Epidermal melanocyte (primary cell): ENCODE measurements around the gene CHPF.

Source experiments
- DNase-seq: peaks from one replicate; pipeline ENCODE4 v3.0.0; 2011; ENCODE audit warnings: low spot score; ENCODE audit not compliant: insufficient read length

The CHPF gene

GRCh38 chr2:219569041-219569440, 25.4 kb upstream of the CHPF start:
- DNase-seq = no peak

GRCh38 chr2:219567791-219568361, 24.3 kb upstream of the CHPF start:
- no peak for DNase-seq

GRCh38 chr2:219567131-219567530, 23.5 kb upstream of the CHPF start:
- DNase-seq = no peak

GRCh38 chr2:219566640-219567039, 23.0 kb upstream of the CHPF start:
- no peak for DNase-seq

- no peak for DNase-seq
These were observed 21.8 kb upstream of the CHPF start for GRCh38 chr2:219565130-219566080.

- DNase-seq = no peak
These were observed 19.8 kb upstream of the CHPF start for GRCh38 chr2:219563271-219563928.

- DNase-seq = no peak
These were observed 18.7 kb upstream of the CHPF start for GRCh38 chr2:219562049-219563020.

GRCh38 chr2:219561179-219562048, 17.8 kb upstream of the CHPF start:
- no peak for DNase-seq

GRCh38 chr2:219560893-219561178, 17.2 kb upstream of the CHPF start:
- no peak for DNase-seq

GRCh38 chr2:219560037-219560892, 16.7 kb upstream of the CHPF start:
- DNase-seq = no peak

GRCh38 chr2:219559156-219559915, 15.7 kb upstream of the CHPF start:
- no peak for DNase-seq

GRCh38 chr2:219557791-219558785, 14.5 kb upstream of the CHPF start:
- no peak for DNase-seq

- no peak for DNase-seq
These were observed 13.7 kb upstream of the CHPF start for GRCh38 chr2:219557320-219557719.

- no peak for DNase-seq
These were observed 12.8 kb upstream of the CHPF start for GRCh38 chr2:219556413-219556812.

- no peak for DNase-seq
These were observed 12.3 kb upstream of the CHPF start for GRCh38 chr2:219555956-219556355.

GRCh38 chr2:219554350-219554749, 10.7 kb upstream of the CHPF start:
- DNase-seq = no peak

- DNase-seq = no peak
These were observed 9.9 kb upstream of the CHPF start for GRCh38 chr2:219553463-219553963.

- DNase-seq = no peak
These were observed 9.5 kb upstream of the CHPF start for GRCh38 chr2:219553168-219553417.
